Measurements from ENCODE around the gene ZNF236.
A peak's percentile ranks its signal among the peaks of the same experiment; 100 is the strongest.
"Not testable (repeated sequence)": the region's sequence is repeated elsewhere in the genome, so short reads cannot be mapped to it uniquely, and the experiment has no call there.

Gene ZNF236

DNA sequence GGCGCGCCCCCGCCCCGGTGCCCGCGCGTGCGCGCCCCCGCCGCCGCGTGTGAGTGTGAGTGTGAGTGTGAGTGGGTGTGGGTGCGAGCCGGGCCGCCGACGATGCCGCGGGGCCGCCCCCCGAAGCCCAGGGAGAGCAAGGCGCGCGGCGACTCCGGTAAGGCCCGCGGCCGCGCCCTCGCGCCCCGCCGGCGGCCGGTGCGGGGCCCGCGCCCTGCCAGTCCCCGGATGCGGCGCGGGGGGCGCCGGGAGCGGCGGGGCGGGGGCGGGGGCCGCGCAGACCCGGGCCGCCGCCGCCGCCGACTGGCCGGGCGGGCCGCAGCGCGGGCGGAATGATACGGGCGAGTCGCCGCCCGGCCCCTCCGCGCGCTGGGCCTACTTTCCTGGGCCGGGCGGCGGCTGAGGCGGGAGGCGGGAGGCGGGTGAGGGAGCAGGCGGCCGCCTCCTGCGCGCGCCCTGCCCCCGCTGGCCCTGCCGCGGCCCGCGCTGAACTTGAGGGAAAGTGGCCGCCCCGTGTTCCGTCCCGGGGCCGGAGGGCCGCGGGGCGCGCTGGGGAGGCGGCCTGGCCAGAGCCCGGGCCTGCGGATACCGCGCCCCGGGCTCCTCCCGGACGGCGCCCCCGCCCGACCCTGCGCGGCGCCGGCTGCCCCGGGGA, at the start of gene ZNF236:
Gene ZNF236 (plus strand): TSS at position 52 of the 655 bp plus-strand sequence. CDS start 51 bp downstream, at position 103.
- peak; percentile 53 for DNase-seq (ENCODE audit: low read depth)

DNA sequence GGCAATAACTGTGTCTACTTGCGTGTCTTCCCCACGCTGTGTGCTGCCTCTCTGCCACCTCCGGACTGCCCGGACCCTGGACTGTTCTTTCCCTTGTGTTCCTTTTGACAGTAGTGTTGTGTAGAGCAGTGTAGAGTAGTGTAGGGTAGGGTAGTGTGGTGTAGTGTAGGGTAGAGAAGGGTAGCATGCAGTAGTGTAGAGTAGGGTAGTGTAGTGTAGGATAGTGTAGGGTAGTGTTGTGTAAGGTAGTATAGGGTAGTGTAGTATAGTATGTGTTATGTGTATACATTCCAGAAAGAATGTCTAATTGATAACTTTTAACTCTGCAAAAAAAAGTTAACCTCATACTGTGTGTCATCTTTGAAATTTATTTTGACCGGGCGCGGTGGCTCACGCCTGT, 49.7 kb upstream of the ZNF236 start:
- DNase-seq (ENCODE audit: low read depth) = no peak

DNA sequence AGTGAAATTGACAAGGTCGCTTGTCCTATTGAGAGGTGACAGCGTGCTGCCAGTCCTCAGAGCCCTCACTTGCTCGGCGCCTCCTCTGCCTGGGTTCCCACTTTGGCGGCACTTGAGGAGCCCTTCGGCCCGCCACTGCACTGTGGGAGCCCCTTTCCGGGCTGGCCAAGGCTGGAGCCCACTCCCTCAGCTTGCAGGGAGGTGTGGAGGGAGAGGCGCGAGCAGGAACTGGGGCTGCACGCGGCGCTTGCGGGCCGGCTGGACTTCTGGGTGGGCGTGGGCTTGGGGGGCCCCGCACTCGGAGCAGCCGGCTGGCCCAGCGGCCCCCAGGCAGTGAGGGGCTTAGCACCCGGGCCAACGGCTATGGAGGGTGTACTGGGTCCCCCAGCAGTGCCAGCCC, 45.3 kb upstream of the ZNF236 start:
- not testable (repeated sequence) for DNase-seq (ENCODE audit: low read depth)

DNA sequence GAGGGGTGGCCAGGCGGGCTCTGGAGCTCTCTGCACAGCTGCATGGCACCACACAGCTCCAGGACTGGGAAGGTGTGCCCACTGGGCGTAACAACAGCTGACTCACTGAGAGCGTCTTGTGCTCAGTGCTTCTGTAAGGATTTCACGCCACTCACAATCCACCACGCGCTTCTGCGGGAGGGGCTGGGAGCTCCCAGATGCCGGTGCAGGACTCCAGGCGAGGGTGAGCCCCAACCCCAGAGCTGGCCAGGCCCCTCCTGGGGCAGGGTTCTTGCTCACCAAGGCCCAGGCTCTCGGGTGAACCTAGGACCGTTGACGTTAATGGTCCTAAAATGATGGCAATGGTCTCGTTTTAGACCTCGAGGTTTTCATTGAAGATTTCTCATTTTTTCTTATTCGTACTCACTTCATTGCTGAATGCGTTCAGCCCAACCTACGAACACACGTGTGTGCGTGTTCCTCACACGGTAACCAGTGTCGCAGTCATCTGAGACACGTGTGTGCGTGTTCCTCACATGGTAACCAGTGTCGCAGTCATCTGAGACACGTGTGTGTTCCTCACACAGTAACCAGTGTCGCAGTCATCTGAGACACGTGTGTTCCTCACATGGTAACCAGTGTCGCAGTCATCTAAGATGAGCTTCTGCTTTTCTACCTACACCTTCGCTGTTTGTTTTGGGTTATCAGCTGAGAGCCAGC, 38.4 kb upstream of the ZNF236 start:
- no peak for DNase-seq (ENCODE audit: low read depth)

DNA sequence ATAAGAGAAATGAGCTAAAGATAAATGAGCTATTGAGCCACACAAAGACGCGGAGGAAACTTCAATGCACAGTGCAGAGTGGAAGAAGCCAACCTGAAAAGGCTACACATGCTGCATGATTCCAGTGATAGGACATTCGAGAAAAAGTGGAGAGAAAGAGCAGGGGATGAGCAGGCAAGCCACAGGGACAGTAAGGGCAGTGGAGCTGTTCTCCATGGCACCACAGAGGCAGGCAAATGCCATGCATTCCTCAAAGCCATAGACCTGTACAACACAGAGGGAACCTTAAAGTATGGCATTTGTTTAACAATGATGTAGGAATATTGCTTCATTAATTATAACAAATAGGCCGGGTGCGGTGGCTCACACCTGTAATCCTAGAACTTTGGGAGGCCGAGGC, 36.5 kb upstream of the ZNF236 start:
- DNase-seq (ENCODE audit: low read depth) = no peak

DNA sequence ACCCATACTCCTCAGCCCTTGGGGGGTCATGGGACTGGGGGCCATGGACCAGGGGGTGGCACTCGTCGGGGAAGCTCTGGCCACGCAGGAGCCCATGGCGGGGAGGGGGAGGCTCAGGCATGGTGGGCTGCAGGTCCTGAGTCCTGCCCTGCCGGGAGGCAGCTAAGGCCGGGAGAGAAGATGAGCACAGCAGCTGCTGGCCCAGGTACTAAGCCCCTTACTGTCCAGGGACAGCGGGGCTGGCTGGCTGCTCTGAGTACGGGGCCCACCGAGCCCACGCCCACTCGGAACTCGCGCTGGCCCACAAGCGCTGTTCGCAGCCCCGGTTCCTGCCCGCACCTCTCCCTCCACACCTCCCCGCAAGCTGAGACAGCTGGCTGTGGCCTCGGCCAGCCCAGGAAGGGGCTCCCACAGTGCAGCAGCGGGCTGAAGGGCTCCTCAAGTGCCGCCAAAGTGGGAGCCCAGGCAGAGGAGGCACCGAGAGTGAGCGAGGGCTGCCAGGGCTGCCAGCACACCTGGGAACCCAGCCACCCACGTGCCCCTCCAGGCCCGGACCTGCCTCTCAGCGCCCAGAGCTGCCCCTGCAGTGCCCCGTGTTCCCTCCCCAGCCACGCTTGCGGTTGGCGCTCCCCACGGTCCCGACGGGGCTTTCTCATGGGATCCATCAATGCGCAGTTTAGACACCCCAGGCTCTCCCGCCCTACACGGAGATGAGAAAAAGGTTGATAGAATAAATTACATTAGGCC, 33.6 kb upstream of the ZNF236 start:
- no peak for DNase-seq (ENCODE audit: low read depth)

DNA sequence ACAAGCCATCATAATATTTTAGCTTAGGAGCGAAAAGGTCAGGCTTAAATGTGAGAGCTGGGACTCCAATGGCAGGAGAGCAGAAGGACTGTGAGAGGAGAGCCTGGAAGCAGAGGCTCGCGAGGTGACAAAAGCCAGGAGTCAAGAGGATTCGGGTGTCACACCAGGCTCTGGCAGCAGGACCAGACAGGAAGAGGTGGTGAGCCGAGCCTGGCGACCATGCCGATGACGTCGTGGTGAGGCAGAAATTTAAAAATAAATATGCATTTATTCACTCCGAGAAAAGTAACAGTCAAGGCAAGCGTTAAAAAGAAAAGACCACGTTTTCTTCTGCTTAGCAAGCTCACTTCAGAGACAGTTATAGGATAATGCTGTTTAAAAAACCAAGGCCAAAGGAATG, 31.3 kb upstream of the ZNF236 start:
- no peak for DNase-seq (ENCODE audit: low read depth)

DNA sequence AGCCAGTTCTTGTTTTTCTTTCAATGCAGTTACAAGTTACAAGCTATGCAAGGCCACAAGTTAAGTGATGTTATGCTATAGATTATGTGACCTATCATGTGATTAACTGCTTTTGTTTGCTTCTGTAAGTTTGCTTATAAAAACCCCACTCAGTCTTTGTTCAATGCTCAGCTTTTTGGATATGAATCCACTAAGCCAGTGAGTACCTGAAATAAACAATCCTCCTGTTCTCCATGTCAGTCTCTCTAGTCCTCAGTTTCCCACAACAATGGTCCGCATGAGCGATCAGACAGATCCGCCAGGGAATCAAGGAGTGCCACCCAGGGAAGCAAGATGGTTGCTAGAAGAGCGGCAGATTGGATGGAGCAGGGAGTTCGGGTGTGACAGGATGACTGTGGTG, 30.7 kb upstream of the ZNF236 start:
- DNase-seq (ENCODE audit: low read depth) = no peak

DNA sequence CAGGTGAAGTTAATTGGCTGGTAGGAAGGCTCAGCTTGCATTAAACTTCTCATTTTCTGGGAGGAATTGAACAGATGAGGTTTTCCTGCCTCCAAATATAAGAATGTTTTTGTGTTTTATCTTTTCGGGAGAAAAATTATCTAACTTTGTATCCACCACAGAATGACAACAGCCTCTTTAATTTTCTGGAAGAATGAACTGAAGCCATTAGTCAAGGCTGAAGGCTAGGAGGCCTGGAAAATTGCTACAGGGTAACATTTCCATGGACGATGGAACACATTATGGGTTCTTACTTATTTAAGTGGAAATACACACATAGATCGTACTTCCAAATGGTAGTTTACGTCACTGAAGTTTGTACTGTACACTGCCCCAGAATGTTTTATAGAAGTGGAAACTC, 28.0 kb upstream of the ZNF236 start:
- no peak for DNase-seq (ENCODE audit: low read depth)

DNA sequence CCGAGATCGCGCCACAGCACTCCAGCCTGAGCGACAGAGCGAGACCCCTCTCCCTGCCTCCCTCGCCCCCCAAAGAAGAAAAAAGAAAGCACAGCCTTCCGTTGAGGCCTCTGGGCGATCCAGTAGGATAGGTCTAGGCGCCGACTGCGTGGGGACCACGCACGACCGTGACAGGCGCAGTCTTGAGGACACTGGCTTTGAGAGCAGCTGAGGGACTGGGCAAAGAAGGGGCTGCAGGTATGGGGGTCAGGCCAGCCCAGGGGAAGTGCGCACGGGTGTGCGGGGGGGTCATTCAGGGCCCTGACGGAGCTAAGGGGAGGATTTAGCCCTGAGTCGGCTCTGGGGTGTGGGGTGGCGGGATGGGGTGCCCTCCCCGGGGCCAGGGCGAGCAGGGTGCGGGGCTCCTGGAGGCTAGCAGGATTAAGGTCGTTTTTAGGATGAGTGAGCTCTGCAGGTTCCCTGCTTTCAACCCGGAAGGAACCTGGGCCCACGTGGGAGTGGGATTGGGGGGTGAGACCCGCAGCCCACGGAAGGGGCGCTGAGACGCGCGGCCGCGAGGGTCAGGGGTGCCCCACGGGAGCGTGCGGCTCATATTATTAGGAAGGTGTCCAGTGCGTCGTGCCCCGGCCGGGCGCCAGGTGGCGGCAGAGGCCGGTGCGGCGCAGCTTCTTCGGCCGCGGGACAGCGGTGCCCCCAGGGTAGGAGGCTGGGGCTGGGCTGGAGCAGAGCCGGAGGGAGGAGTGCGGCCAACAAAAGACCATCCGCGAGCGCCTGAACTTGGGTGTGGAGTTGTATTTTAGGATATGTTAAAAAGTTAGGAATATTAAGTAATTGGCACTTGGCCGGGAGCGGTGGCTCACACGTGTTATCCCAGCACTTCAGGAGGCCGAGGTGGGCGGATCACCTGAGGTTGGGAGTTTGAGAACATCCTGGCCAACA, 20.5 kb upstream of the ZNF236 start:
- peak; percentile 24 for DNase-seq (ENCODE audit: low read depth)

DNA sequence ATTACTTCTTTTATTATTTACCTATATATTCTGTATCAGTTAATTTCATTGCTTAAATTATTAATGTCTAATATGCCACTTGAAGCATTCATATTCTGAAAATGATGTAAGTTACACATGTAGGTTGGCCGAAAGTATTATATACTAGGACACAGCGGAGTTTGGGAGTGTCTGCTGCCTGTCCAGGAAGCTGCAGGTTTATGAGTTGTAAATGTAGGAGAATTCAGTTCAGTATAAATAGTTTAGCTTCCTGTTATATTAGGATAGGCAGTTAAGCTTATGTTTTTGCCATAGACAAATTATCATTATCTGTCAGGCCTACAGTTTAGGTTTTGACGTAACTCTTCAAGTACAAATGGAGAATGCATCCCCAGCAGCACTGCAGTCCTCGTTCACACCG, 18.9 kb upstream of the ZNF236 start:
- no peak for DNase-seq (ENCODE audit: low read depth)

DNA sequence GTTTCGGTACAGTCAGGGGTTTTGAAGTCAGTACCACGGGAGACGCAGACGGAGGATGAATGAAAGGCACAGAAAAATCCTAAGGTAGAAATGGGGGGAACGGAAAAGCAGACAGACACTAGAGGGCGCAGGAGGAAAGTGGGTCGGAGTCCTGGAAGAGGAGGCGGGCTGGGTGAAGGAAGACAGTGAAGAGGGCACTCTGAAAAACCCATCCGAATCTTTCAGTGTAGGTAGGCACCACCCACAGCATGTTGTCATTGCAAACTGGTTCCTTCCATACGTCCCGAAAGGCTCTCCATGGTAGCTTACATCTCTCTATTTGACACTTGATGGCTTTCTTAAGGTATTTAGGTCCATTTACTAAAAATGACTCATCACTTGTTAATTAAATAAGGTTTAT, 18.5 kb upstream of the ZNF236 start:
- peak; percentile 51 for DNase-seq (ENCODE audit: low read depth)

DNA sequence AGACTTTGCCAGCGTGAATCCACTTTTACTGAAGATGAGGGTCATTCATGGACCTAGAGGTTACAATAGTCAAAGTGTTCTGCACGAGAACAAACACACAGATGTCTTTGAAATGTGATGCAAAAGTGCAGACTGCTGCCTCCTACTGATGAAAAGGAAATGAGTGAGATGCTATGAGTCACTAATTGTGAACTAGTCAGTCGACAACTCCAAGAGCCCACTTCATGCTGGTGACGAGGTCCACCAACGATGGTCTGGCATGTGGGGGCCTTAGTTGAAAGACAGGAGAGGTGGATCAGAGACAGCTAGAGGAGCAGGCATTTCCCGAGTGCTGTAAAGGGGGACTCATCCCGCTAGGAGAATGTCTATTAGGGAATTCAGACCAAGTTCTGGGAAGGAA, 17.1 kb upstream of the ZNF236 start:
- DNase-seq (ENCODE audit: low read depth) = no peak

DNA sequence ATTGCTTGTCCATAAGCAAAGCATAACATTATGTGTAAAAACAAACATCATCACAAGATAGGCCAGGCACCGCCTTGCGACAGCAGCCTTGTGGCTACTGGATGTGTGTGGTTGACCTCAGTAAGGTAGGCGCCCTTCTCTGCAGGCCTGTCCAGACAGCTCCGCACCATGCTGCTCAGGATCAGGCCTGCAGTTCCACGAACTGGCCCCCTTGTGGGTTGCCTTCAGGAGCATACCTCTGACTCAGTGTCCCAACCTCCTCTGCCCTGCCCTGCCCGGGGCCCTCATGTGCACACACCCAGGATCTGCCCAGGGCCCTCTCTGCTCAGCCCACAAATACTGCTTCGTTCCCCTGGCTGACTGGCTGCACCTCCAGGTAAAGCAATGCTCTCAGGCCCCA, 16.1 kb upstream of the ZNF236 start:
- no peak for DNase-seq (ENCODE audit: low read depth)

DNA sequence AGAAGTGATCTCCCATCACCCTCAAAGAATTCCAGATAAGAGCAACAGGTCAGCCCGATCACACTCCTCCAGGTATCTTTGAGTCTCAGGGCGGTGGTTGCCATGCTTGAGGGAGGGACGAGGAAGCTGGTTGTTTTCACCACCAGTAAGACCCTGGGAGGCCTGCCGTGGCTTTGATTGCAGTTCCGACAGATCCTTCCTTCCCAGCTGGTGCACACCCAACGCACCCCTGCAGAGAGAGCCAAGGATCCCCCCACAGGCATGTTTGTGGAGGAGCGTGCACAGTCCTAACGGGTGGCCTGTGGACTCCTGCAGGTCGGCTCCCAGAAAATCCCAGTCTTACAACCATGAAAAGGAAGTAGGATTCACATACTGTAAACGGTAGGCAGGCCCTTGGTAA, 13.8 kb upstream of the ZNF236 start:
- no peak for DNase-seq (ENCODE audit: low read depth)

DNA sequence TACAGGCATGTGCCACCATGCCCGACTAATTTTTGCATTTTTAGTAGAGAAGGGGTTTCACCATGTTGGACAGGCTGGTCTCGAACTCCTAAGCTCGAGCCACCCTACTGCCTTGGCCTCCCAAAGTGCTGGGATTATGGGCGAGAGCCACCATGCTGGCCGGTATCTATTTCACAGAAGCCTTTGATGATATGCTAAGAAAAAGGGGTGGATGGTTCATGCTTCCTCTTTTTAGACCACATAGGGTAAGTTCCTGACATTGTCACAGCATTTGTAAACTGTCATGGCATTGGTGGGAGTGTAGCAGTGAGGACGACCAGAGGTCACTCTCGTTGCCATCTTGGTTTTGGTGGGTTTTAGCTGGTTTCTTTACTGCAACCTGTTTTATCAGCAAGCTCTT, 10.8 kb upstream of the ZNF236 start:
- not testable (repeated sequence) for DNase-seq (ENCODE audit: low read depth)

DNA sequence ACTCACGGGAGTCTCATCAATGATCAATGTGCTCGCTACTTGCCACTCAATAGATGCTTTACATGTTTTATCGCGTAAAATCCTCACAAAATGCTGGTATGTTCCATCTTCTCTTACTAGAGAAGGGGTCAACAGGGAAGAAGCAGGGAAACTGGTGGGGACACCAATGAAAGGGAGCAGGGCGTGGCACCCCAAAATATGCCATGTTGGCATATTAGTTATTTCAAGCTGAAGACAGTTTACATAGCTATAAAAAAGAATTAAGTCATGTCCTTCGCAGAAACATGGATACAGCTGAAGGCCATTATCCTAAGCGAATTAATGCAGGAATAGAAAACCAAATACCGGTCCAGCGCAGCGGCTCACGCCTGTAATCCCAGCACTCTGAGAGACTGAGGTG, 8.1 kb upstream of the ZNF236 start:
- DNase-seq (ENCODE audit: low read depth) = no peak

DNA sequence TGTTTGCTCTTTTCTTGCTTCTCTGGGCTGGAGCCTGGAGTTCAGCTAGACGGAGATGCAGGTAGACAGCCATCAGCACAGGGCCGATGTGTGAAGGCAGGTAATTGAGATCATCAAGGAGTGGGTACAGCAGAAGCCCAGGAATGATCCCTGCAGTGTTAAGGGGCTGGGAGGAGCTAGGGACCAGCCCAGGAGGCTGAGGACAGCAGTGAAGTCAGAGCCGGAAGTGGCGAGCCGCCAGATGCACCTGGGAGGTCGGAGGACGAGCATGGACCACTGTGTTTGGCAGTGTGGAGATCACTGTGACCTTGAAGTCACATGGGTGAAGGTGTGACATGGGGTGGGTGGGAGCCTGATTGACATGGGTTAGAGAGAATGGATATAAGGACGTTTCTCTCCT, 6.2 kb upstream of the ZNF236 start:
- DNase-seq (ENCODE audit: low read depth) = no peak

DNA sequence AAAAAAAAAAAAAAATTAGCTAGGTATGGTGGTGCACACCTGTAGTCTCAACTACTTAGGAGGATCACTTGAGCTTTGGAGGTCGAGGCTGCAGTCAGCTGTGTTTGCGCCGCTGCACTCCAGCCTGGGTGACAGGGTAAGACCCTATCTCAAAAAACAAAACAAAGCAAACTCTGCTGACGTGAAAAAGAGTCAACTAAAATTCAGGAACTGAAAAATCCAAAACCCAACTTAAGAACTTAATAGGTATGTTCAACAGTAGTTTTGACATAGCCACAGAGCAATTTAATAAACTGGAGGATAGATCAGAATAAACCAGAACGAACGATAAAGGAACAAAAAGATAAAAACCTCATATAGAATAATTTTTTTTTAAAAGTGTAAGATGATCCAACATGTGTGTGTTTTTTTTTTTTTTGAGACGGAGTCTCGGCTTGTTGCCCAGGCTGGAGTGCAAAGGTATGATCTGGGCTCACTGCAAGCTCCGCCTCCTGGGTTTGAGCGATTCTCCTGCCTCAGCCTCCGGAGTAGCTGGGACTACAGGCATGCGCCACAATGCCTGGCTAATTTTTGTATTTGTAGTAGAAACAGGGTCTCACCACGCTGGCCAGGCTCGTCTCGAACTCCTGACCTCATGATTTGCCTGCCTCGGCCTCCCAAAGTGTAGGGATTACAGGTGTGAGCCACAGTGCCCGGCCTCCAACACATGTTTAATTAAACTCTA, 4.3 kb upstream of the ZNF236 start:
- no peak for DNase-seq (ENCODE audit: low read depth)

DNA sequence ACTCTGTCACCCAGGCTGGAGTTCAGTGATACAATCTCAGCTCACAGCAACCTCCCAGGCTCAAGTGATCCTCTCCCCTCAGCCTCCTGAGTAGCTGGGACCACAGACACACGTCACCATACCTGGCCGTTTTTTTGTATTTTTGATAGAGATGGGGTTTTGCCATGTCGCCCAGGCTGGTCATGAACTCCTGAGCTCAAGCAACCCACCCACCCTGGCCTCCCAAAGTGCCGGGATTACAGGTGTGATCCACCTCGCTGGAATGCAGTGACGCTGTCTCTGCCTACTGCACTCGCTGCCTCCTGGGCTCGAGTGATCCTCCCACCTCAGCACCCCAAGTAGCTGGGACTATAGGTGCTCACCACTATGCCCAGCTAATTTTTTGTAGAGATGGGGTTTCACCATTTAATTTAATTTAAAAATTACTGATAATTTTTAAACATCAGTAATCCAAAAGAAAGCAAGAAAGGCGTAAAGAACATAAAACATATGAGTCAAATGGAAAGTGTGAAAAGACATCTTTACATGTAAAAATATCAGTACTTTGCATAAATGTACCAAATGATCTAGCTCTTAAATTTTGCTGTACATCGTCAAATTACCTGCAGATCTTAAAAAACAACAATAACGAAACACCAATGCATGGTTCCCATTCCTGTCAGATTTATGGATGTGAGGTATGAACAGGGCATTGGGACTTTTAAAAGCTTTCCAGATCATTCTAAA, 2.8 kb upstream of the ZNF236 start:
- DNase-seq (ENCODE audit: low read depth) = no peak

DNA sequence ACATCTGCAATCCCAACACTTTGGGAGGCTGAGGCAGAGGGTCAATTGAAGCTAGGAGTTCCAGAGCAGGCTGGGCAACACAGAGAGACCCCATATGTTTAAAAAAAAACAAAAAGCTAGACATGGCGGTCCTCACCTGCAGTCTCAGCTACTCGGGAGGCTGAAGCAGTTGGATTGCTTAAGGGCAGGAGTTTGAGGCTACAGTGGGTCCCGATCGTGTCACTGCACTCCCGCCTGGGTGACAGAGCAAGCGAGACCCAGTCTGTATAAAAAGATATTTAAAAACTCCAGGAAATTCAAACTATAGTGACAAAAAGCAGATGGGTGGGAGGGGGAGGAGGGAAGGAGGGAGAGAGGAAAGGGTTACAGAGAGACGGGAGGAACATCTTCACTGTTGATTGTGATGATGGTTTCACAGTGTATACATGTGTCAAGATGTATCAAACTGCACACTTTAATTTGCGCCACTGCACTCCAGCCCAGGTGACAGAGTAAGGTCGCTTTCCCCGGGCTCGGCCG, 942 bp upstream of the ZNF236 start:
- DNase-seq (ENCODE audit: low read depth) = no peak
